ENCODE results near the gene MMGT1.
A peak's percentile ranks its signal among the peaks of the same experiment; 100 is the strongest.

Gene MMGT1

DNA sequence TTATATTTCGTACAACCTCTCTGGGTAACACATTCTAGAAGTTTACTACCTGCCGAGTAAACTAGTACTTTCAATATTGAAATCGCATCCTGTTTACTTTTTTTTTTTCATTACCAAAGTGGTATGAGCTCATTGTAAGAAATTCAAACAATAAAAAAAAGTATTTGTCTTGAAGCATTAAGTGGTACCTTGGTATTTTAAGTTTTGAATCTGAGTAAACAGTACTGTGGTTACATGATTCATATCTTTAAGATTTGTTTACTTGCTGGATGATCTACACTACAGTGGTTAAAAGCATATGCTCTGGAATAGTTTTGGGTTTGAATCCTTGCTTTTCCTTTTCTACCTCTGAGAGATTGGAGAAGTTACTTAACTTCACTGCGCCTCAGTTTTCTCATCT lies 3.8 kb upstream of the MMGT1 start:
- TF ChIP-seq SIN3A (IDR thresholded peaks at IDR 0.05; ENCODE audit: borderline replicate concordance, insufficient read depth, low read length) (no peak), FOXP2 (optimal IDR thresholded peaks at IDR 0.05; ENCODE audit: borderline replicate concordance, extremely low read depth, extremely low read length, insufficient read depth) (no peak), POLR2AphosphoS5 (IDR thresholded peaks at IDR 0.05; ENCODE audit: low read depth, low read length) (no peak), TAF1 (IDR thresholded peaks at IDR 0.05; ENCODE audit: borderline replicate concordance, insufficient read depth, low read length) (no peak)
- TF ChIP-seq, protein P1, sequence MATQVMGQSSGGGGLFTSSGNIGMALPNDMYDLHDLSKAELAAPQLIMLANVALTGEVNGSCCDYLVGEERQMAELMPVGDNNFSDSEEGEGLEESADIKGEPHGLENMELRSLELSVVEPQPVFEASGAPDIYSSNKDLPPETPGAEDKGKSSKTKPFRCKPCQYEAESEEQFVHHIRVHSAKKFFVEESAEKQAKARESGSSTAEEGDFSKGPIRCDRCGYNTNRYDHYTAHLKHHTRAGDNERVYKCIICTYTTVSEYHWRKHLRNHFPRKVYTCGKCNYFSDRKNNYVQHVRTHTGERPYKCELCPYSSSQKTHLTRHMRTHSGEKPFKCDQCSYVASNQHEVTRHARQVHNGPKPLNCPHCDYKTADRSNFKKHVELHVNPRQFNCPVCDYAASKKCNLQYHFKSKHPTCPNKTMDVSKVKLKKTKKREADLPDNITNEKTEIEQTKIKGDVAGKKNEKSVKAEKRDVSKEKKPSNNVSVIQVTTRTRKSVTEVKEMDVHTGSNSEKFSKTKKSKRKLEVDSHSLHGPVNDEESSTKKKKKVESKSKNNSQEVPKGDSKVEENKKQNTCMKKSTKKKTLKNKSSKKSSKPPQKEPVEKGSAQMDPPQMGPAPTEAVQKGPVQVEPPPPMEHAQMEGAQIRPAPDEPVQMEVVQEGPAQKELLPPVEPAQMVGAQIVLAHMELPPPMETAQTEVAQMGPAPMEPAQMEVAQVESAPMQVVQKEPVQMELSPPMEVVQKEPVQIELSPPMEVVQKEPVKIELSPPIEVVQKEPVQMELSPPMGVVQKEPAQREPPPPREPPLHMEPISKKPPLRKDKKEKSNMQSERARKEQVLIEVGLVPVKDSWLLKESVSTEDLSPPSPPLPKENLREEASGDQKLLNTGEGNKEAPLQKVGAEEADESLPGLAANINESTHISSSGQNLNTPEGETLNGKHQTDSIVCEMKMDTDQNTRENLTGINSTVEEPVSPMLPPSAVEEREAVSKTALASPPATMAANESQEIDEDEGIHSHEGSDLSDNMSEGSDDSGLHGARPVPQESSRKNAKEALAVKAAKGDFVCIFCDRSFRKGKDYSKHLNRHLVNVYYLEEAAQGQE (IDR thresholded peaks at IDR 0.05; ENCODE audit: insufficient read depth in 1 of 2, low read depth in 2 of 2, low read length in 2 of 2) = no peak

DNA sequence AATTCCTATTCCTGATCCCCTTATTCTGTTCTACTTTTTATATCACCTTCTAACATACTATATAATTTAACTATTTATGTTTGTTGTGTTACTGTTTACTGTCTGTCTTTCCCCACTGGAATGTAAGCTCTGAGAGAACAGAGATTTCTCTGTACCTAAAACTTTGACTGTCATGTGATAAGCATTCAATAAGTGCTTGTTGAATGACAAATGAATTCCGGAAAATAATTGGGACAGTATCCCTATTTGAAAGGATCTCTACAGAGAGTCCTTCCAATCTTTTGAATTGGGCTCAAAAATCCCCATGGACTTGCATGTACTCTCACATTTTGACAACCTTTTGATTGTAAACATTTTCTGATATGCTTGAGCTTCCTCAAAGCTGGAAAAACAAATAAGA lies 1.6 kb upstream of the MMGT1 start:
- no peak for TF ChIP-seq FOXP2 (optimal IDR thresholded peaks at IDR 0.05; ENCODE audit: borderline replicate concordance, extremely low read depth, extremely low read length, insufficient read depth)
- TF ChIP-seq POLR2AphosphoS5 (IDR thresholded peaks at IDR 0.05; ENCODE audit: low read depth, low read length) = no peak
- TF ChIP-seq TAF1 (IDR thresholded peaks at IDR 0.05; ENCODE audit: borderline replicate concordance, insufficient read depth, low read length) = no peak
- TF ChIP-seq SIN3A (IDR thresholded peaks at IDR 0.05; ENCODE audit: borderline replicate concordance, insufficient read depth, low read length) = no peak
- TF ChIP-seq, protein P1 (IDR thresholded peaks at IDR 0.05; ENCODE audit: insufficient read depth in 1 of 2, low read depth in 2 of 2, low read length in 2 of 2) = no peak

DNA sequence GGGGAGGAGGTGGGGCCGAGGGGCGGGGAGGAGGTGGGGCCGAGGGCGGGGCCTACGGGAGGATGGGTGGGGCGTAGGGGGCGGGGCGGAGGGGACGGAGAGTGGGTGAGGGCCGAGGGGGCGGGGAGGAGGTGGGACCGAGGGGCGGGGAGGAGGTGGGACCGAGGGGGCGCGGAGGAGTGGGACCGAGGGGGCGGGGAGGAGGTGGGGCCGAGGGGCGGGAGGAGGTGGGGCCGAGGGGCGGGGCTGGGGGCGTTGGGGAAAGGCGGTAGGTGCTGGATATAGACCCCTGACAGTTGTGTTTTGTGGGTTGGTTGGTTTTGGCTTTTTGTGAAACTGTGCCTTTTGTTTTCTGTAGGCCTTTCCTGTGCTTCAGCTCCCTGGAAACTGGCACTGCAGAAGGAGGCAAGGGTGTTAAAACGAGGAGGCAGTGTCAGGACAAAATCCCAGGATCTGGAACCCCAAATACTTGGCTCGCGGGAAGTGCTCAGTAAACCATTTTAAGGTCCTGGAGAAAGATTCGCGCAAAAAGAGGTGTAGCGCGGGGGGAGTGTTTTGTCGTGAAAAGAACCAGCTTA lies 580 bp upstream of the MMGT1 start:
- TF ChIP-seq POLR2AphosphoS5 (IDR thresholded peaks at IDR 0.05; ENCODE audit: low read depth, low read length) (no peak), SIN3A (IDR thresholded peaks at IDR 0.05; ENCODE audit: borderline replicate concordance, insufficient read depth, low read length) (no peak), FOXP2 (optimal IDR thresholded peaks at IDR 0.05; ENCODE audit: borderline replicate concordance, extremely low read depth, extremely low read length, insufficient read depth) (no peak), TAF1 (IDR thresholded peaks at IDR 0.05; ENCODE audit: borderline replicate concordance, insufficient read depth, low read length) (no peak)
- TF ChIP-seq, protein P1 (IDR thresholded peaks at IDR 0.05; ENCODE audit: insufficient read depth in 1 of 2, low read depth in 2 of 2, low read length in 2 of 2) = no peak

- TF ChIP-seq TAF1 (IDR thresholded peaks at IDR 0.05; ENCODE audit: borderline replicate concordance, insufficient read depth, low read length) = no peak
- TF ChIP-seq POLR2AphosphoS5 (IDR thresholded peaks at IDR 0.05; ENCODE audit: low read depth, low read length) = no peak
- peak; percentile 3 for TF ChIP-seq FOXP2 (optimal IDR thresholded peaks at IDR 0.05; ENCODE audit: borderline replicate concordance, extremely low read depth, extremely low read length, insufficient read depth)
- TF ChIP-seq, protein P1 (IDR thresholded peaks at IDR 0.05; ENCODE audit: insufficient read depth in 1 of 2, low read depth in 2 of 2, low read length in 2 of 2) = no peak
- no peak for TF ChIP-seq SIN3A (IDR thresholded peaks at IDR 0.05; ENCODE audit: borderline replicate concordance, insufficient read depth, low read length)
Observed at GRCh38 chrX:135973025-135973547, 702 bp downstream of the MMGT1 start.

Data from PFSK-1 (cell line).